B cell (primary cell): ENCODE measurements around the gene TLE6.

Experiments used
- CTCF ChIP-seq: fragments of 200-600 bp; IDR thresholded peaks from one replicate; pipeline ENCODE4 v1.8.0; 2022; ENCODE audit warnings: antibody characterized with exemption, mild to moderate bottlenecking
- EZH2 ChIP-seq: IDR thresholded peaks from 2 replicates; pipeline ENCODE4 v1.6.1; 2012; ENCODE audit warnings: borderline replicate concordance, low read depth, mild to moderate bottlenecking, moderate library complexity, low read length; ENCODE audit not compliant: insufficient read depth, poor library complexity, severe bottlenecking

GRCh38 chr19:3041327-3041726 lies 64.0 kb downstream of the TLE6 start:
- no peak for TF ChIP-seq CTCF
- TF ChIP-seq EZH2: no peak
